Activated CD8-positive, alpha-beta memory T cell treated with anti-CD3 and anti-CD28 coated beads for 24 hours (primary cell): ENCODE results near the gene SLC5A1.
"Not testable (repeated sequence)": the region's sequence is repeated elsewhere in the genome, so short reads cannot be mapped to it uniquely, and the experiment has no call there.

Experiments used
- DNase-seq: peaks from one replicate; pipeline ENCODE4 v3.0.0-alpha.2; 2020

SLC5A1 gene

DNA sequence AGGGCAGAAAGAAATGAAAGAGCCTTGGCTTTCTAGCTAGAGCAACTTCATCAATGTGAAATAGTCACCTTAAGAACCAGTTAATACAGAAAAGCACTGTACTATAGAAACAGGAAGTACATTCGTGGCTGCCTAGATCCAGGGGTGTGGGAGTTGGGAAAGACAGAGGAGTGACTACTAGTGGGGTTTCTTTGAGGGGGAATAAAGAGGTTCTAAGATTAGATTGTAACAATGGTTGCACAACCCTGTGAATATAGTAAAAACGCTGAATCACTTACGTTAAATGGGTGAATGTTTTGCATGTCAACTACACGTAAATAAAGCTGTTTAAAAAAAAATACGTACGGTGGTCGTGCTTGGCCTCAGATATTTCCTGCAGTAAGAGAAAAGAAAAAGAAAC lies 107.6 kb downstream of the SLC5A1 start:
- not testable (repeated sequence) for DNase-seq

DNA sequence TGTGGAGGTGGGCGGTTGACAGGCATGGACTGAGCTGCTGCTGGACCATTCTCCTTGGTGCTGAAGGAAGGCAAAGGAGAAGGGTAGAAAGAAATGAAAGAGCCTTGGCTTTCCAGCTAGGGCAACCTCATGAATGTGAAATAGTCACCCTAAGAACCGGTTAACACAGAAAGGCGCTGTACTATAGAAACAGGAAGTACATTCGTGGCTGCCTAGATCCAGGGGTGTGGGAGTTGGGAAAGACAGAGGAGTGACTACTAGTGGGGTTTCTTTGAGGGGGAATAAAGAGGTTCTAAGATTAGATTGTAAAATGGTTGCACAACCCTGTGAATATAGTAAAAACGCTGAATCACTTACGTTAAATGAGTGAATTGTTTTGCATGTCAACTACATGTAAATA lies 108.6 kb downstream of the SLC5A1 start:
- DNase-seq, result not testable (repeated sequence)

DNA sequence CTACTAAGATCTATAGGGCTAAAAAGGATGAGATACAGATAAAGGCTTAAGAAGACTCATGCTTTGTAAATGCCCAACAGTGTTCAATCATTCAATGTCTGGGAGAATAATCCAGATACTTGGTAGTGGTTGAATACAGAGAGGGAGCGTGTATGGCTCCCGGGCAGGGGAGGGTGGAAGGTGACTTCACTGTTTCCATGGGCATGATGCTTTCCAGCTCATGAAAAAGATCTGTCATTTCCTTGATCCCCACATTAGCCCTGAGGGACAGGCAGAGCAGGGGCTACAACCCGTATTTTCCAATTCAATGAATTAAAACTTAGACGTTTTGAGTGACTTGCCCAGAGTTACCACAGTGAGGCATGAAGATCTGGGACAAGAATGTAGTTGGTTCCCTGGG lies 111.7 kb downstream of the SLC5A1 start:
- not testable (repeated sequence) for DNase-seq

DNA sequence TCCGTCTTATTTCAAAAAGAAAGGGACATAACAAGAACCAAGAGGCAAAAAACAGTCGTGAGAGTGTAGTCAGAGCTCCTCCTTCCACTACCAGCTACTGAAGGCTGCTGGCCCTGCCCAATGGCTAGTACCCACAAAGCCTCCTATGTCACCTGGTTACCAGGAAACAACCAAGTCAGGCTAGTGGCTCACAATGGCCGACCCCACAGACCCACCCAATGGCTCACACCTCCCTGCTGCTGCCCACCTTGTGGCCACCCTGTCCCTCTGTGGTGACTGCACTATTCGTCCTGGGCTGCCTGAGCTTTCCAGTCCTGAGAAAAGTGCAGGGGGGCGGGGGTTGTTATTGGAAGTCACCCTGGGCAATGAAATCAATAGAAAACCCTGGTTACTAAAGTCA lies 114.6 kb downstream of the SLC5A1 start:
- DNase-seq, result not testable (repeated sequence)

DNA sequence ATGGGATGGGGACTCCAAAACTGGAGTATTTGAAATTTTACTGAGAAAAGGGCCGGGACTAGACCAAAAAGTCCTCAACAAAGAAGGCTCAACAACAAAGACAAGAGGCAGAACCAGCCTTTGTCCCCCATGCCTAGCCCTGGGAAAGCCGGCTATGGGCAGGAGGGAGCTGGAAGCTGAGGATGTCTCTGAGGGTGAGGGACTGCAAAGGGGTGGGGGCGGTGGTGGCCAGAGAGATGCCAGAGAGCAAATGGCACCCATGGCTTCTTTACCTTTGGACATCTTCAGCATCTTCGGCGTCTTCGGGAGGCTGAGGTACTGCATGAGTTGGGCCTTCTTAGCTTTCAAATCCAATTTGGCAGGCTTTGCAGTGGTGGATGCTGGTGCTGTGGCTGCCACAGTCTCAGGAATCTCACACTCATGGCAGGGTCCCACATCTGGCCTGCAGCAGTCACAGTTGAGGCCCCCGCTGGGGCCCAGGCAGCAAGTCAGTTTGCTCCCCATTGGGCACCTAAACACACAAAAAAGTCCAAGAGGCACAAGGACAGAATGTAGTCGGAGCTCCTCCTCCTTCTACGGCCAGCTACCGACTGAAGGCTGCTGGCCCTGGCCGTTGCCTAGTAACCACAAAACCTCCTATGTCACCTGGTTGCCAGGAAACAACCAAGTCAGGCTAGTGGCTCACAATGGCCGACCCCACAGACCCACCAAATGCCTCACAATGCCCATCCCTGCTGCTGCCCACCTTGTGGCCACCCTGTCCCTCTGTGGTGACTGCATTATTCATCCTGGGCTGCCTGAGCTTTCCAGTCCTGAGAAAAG lies 115.9 kb downstream of the SLC5A1 start, which contains the start of gene C22orf42:
TSS of gene C22orf42 (minus strand) at position 592 of the 822 bp plus-strand sequence. CDS start at position 504, 88 bp downstream.
- DNase-seq, result no peak

DNA sequence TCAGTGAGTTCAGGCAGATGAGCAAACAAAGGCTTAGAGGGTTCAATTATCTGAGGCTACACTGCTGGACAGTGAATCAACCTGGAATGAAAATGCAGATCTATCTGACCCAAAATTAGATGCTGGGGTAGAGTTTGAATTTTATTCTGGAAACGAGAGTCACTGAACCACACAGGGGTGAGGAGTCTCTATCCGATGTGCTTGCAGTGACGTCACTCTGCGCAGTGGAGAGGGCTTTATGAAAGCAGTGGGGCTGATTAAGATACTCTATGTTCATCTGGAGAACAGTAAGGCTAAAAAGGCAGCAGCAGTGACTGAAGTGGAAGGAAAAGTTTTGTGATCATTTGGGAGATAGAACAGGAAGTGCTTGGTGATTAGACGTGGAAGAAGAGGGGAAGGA lies 117.3 kb downstream of the SLC5A1 start:
- DNase-seq, result not testable (repeated sequence)
